DMS79 treated with DMSO at 0.1 percent for 48 hours (cell line): ENCODE results near the gene IKZF5.

Experiments
- DNase-seq: peaks from one replicate; lab custom pipeline; 2025; lab: John Stamatoyannopoulos, UW

The IKZF5 gene

GRCh38 chr10:123008355-123009104 lies at the start of gene IKZF5, which contains the start of gene ACADSB:
TSS of gene IKZF5 (minus strand) at chr10:123008795. CDS start at chr10:122998625, 10,170 bp downstream.
TSS of gene ACADSB (plus strand) at chr10:123009006. CDS start at chr10:123009030, 24 bp downstream.
- peak; percentile 73 for DNase-seq

GRCh38 chr10:123057968-123058367 lies 49.4 kb upstream of the IKZF5 start:
- DNase-seq: no peak

GRCh38 chr10:123045961-123046731 lies 37.6 kb upstream of the IKZF5 start:
- no peak for DNase-seq

- DNase-seq: peak; percentile 1
These were observed 35.8 kb upstream of the IKZF5 start for GRCh38 chr10:123044391-123044790.

GRCh38 chr10:123043409-123043925 lies 34.9 kb upstream of the IKZF5 start:
- DNase-seq: peak; percentile 25

- DNase-seq: no peak
These were observed 34.3 kb upstream of the IKZF5 start for GRCh38 chr10:123042708-123043408.

GRCh38 chr10:123039632-123039930 lies 31.0 kb upstream of the IKZF5 start:
- no peak for DNase-seq

- no peak for DNase-seq
These were observed 30.4 kb upstream of the IKZF5 start for GRCh38 chr10:123038782-123039631.

GRCh38 chr10:123035467-123036086 lies 27.0 kb upstream of the IKZF5 start:
- DNase-seq: no peak

GRCh38 chr10:123034332-123034731 lies 25.7 kb upstream of the IKZF5 start:
- no peak for DNase-seq

GRCh38 chr10:123031124-123031523 lies 22.5 kb upstream of the IKZF5 start:
- no peak for DNase-seq

GRCh38 chr10:123027861-123028260 lies 19.3 kb upstream of the IKZF5 start:
- peak; percentile 40 for DNase-seq

- no peak for DNase-seq
These were observed 17.7 kb upstream of the IKZF5 start for GRCh38 chr10:123026302-123026701.

GRCh38 chr10:123024540-123024939 lies 15.9 kb upstream of the IKZF5 start:
- no peak for DNase-seq

- DNase-seq: no peak
These were observed 12.9 kb upstream of the IKZF5 start for GRCh38 chr10:123021517-123021916.

- no peak for DNase-seq
These were observed 11.5 kb upstream of the IKZF5 start for GRCh38 chr10:123019941-123020703.

- no peak for DNase-seq
These were observed 10.7 kb upstream of the IKZF5 start for GRCh38 chr10:123019264-123019663.

GRCh38 chr10:123018531-123018930 lies 9.9 kb upstream of the IKZF5 start:
- no peak for DNase-seq

GRCh38 chr10:123017421-123018165 lies 9.0 kb upstream of the IKZF5 start:
- no peak for DNase-seq

GRCh38 chr10:123016228-123016627 lies 7.6 kb upstream of the IKZF5 start:
- no peak for DNase-seq
